ENCODE results near the gene PIK3AP1.

Gene PIK3AP1

GRCh38 chr10:96672481-96673175 lies 47.7 kb downstream of the PIK3AP1 start:
- in situ Hi-C loops (cut with HindIII; ENCODE audit: low pct_unique_long_range_greater_than_20kb, low sequenced_read_pairs): no loop called here
- DNase-seq (ENCODE audit: low read depth in 1 of 2, low spot score in 1 of 2): no peak
- no peak for TF ChIP-seq JUND (IDR thresholded peaks at IDR 0.05; ENCODE audit: low read depth)

GRCh38 chr10:96671211-96671890 lies 49.0 kb downstream of the PIK3AP1 start:
- no peak for TF ChIP-seq JUND (IDR thresholded peaks at IDR 0.05; ENCODE audit: low read depth)
- in situ Hi-C loops (cut with HindIII; ENCODE audit: low pct_unique_long_range_greater_than_20kb, low sequenced_read_pairs): no loop called here
- DNase-seq (ENCODE audit: low read depth in 1 of 2, low spot score in 1 of 2): no peak

- in situ Hi-C loops (cut with HindIII; ENCODE audit: low pct_unique_long_range_greater_than_20kb, low sequenced_read_pairs): no loop called here
- peak in 1 of 2 experiments; percentile 59 for DNase-seq (ENCODE audit: low read depth in 1 of 2, low spot score in 1 of 2)
- no peak for TF ChIP-seq JUND (IDR thresholded peaks at IDR 0.05; ENCODE audit: low read depth)
Measured at GRCh38 chr10:96670786-96671185, 49.5 kb downstream of the PIK3AP1 start.

- in situ Hi-C loops (cut with HindIII; ENCODE audit: low pct_unique_long_range_greater_than_20kb, low sequenced_read_pairs): no loop called here
- no peak for DNase-seq (ENCODE audit: low read depth in 1 of 2, low spot score in 1 of 2)
Measured at GRCh38 chr10:96667401-96667800, 52.9 kb downstream of the PIK3AP1 start.

GRCh38 chr10:96666741-96667140 lies 53.6 kb downstream of the PIK3AP1 start:
- DNase-seq (ENCODE audit: low read depth in 1 of 2, low spot score in 1 of 2): no peak
- in situ Hi-C loops (cut with HindIII; ENCODE audit: low pct_unique_long_range_greater_than_20kb, low sequenced_read_pairs): no loop called here
- TF ChIP-seq JUND (IDR thresholded peaks at IDR 0.05; ENCODE audit: low read depth): no peak

More at GRCh38 chr10:96667401-96667800, 52.9 kb downstream of the PIK3AP1 start:
- TF ChIP-seq JUND (IDR thresholded peaks at IDR 0.05; ENCODE audit: low read depth): no peak

GRCh38 chr10:96665306-96665705 lies 55.0 kb downstream of the PIK3AP1 start:
- in situ Hi-C loops (cut with HindIII; ENCODE audit: low pct_unique_long_range_greater_than_20kb, low sequenced_read_pairs): no loop called here
- DNase-seq (ENCODE audit: low read depth in 1 of 2, low spot score in 1 of 2): no peak
- TF ChIP-seq JUND (IDR thresholded peaks at IDR 0.05; ENCODE audit: low read depth): no peak

GRCh38 chr10:96664563-96664962 lies 55.8 kb downstream of the PIK3AP1 start:
- no peak for DNase-seq (ENCODE audit: low read depth in 1 of 2, low spot score in 1 of 2)
- in situ Hi-C loops (cut with HindIII; ENCODE audit: low pct_unique_long_range_greater_than_20kb, low sequenced_read_pairs): no loop called here
- TF ChIP-seq JUND (IDR thresholded peaks at IDR 0.05; ENCODE audit: low read depth): no peak

GRCh38 chr10:96663797-96664196 lies 56.5 kb downstream of the PIK3AP1 start:
- no peak for DNase-seq (ENCODE audit: low read depth in 1 of 2, low spot score in 1 of 2)
- in situ Hi-C loops (cut with HindIII; ENCODE audit: low pct_unique_long_range_greater_than_20kb, low sequenced_read_pairs): no loop called here

GRCh38 chr10:96661632-96662031 lies 58.7 kb downstream of the PIK3AP1 start:
- in situ Hi-C loops (cut with HindIII; ENCODE audit: low pct_unique_long_range_greater_than_20kb, low sequenced_read_pairs): no loop called here
- TF ChIP-seq JUND (IDR thresholded peaks at IDR 0.05; ENCODE audit: low read depth): no peak
- DNase-seq (ENCODE audit: low read depth in 1 of 2, low spot score in 1 of 2): no peak

More at GRCh38 chr10:96663797-96664196, 56.5 kb downstream of the PIK3AP1 start:
- TF ChIP-seq JUND (IDR thresholded peaks at IDR 0.05; ENCODE audit: low read depth): no peak

- in situ Hi-C loops (cut with HindIII; ENCODE audit: low pct_unique_long_range_greater_than_20kb, low sequenced_read_pairs): no loop called here
- DNase-seq (ENCODE audit: low read depth in 1 of 2, low spot score in 1 of 2): no peak
- TF ChIP-seq JUND (IDR thresholded peaks at IDR 0.05; ENCODE audit: low read depth): no peak
Measured at GRCh38 chr10:96660297-96660696, 60.0 kb downstream of the PIK3AP1 start.

GRCh38 chr10:96658844-96659243 lies 61.5 kb downstream of the PIK3AP1 start:
- TF ChIP-seq JUND (IDR thresholded peaks at IDR 0.05; ENCODE audit: low read depth): no peak
- in situ Hi-C loops (cut with HindIII; ENCODE audit: low pct_unique_long_range_greater_than_20kb, low sequenced_read_pairs): no loop called here
- DNase-seq (ENCODE audit: low read depth in 1 of 2, low spot score in 1 of 2): no peak

GRCh38 chr10:96657385-96657784 lies 62.9 kb downstream of the PIK3AP1 start:
- DNase-seq (ENCODE audit: low read depth in 1 of 2, low spot score in 1 of 2): no peak
- TF ChIP-seq JUND (IDR thresholded peaks at IDR 0.05; ENCODE audit: low read depth): no peak
- in situ Hi-C loops (cut with HindIII; ENCODE audit: low pct_unique_long_range_greater_than_20kb, low sequenced_read_pairs): no loop called here

GRCh38 chr10:96656839-96657238 lies 63.5 kb downstream of the PIK3AP1 start:
- in situ Hi-C loops (cut with HindIII; ENCODE audit: low pct_unique_long_range_greater_than_20kb, low sequenced_read_pairs): no loop called here
- DNase-seq (ENCODE audit: low read depth in 1 of 2, low spot score in 1 of 2): no peak
- no peak for TF ChIP-seq JUND (IDR thresholded peaks at IDR 0.05; ENCODE audit: low read depth)
